ENCODE results near the gene APOC3.

- TF ChIP-seq, protein P1, sequence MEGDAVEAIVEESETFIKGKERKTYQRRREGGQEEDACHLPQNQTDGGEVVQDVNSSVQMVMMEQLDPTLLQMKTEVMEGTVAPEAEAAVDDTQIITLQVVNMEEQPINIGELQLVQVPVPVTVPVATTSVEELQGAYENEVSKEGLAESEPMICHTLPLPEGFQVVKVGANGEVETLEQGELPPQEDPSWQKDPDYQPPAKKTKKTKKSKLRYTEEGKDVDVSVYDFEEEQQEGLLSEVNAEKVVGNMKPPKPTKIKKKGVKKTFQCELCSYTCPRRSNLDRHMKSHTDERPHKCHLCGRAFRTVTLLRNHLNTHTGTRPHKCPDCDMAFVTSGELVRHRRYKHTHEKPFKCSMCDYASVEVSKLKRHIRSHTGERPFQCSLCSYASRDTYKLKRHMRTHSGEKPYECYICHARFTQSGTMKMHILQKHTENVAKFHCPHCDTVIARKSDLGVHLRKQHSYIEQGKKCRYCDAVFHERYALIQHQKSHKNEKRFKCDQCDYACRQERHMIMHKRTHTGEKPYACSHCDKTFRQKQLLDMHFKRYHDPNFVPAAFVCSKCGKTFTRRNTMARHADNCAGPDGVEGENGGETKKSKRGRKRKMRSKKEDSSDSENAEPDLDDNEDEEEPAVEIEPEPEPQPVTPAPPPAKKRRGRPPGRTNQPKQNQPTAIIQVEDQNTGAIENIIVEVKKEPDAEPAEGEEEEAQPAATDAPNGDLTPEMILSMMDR (conservative IDR thresholded peaks at IDR 0.05): no peak
- no peak for TF ChIP-seq ZFX (IDR thresholded peaks at IDR 0.05)
Measured at GRCh38 chr11:116842909-116843308, 13.2 kb downstream of the APOC3 start.

All from C4-2B (cell line).